Gastroesophageal sphincter (tissue), 3 donors: ENCODE data around the gene DCDC2.

Experiments used
- CTCF ChIP-seq, 4 experiments: fragments of 200-600 bp in 2 of 4; fragments of 450-650 bp in 2 of 4; sonication (generic) in 1 of 4; IDR thresholded peaks; one replicate each; pipeline ENCODE4 v1.5.1; 2017 to 2019; ENCODE audit warnings: antibody characterized with exemption in 4 of 4, mild to moderate bottlenecking in 2 of 4, moderate library complexity in 2 of 4
- EP300 ChIP-seq: sonication (generic); formaldehyde crosslinking; IDR thresholded peaks from one replicate; pipeline ENCODE4 v1.6.1; 2017; ENCODE audit warnings: antibody characterized with exemption, mild to moderate bottlenecking
- POLR2A ChIP-seq, 2 donors: fragments of 450-650 bp; IDR thresholded peaks; one replicate each; pipeline ENCODE4 v1.6.1; 2017; ENCODE audit warnings: antibody characterized with exemption in 2 of 2, mild to moderate bottlenecking in 2 of 2, moderate library complexity in 1 of 2

GRCh38 chr6:24131751-24132150 is 226.1 kb downstream of the DCDC2 start:
- TF ChIP-seq CTCF (IDR thresholded peaks at IDR 0.05) (no peak), POLR2A (IDR thresholded peaks at IDR 0.05) (no peak), EP300 (no peak)
